Stimulated activated CD4-positive, alpha-beta T cell treated with anti-CD3 and anti-CD28 coated beads, Interleukin-15, amount 100 ng/mL, for 24 hours (primary cell): ENCODE measurements around the gene DGKD.

ENCODE experiments used
- DNase-seq: peaks from one replicate; pipeline ENCODE4 v3.0.0-alpha.2; 2020

The DGKD gene

GRCh38 chr2:233338046-233338445 is 16.2 kb upstream of the DGKD start:
- DNase-seq: no peak

- DNase-seq: no peak
These were observed 15.4 kb upstream of the DGKD start for GRCh38 chr2:233338812-233339368.

- no peak for DNase-seq
These were observed 14.9 kb upstream of the DGKD start for GRCh38 chr2:233339427-233339826.

DNA sequence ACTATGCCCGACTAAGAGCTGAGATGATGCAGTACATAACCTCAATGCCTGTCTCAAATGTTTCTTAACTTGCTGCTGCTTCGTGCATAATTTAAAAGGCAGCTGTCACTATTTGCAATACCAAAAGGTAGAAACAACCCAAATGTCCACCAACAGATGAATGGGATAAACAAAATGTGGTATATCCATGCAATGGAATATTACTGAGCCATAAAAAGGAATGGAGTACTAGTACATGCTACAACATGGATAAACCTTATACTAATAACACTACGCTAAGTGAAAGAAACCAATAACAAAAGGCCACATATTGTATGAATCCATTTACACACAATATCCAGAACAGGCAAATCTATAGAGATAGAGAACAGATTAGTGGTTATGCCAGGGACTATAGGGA is 13.0 kb upstream of the DGKD start:
- no peak for DNase-seq

GRCh38 chr2:233342301-233342700 is 12.0 kb upstream of the DGKD start:
- no peak for DNase-seq

GRCh38 chr2:233343171-233343705 is 11.1 kb upstream of the DGKD start:
- no peak for DNase-seq

DNA sequence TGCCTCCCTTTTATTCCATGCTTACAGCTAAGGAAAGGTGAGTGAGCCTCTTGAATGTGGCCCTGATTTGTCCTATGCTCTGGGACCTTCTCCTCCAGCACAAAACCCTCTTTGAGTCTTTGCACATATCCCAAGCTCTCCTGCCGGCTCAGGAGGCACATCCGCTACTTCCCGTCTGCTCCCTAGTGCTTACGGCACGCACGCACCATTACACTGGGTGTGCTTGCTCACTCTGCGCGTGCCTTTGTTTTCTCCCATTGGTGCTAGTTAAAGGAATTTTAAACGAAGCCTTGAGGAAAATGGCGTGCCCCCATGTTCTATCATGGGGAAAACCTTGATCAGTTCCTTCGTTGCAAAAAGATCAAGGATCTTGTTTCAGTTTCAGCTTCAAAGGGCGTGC is 7.9 kb upstream of the DGKD start:
- DNase-seq: no peak

- no peak for DNase-seq
These were observed 7.4 kb upstream of the DGKD start for GRCh38 chr2:233346930-233347329.

GRCh38 chr2:233349005-233349998 is 5.0 kb upstream of the DGKD start:
- no peak for DNase-seq

DNA sequence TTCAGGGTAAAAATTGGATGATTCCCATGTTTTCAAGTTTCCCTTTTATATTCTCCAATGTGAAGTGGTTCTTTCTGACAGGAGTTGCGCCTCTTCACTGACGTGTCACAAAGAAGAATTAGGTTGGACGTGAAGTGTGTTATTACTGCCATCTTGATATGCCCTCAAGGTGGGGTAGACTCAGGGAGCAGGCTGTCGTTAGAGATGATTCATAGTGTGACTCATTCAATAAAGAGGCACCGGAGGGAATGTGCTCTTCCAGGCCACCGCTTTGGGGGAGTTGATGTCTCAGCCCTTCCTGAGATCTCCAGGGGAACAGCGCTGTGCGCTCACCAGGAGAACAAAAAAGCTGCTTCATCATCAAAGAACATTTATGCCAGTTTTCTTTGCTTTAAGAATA is 3.6 kb upstream of the DGKD start:
- DNase-seq: peak; percentile 48

DNA sequence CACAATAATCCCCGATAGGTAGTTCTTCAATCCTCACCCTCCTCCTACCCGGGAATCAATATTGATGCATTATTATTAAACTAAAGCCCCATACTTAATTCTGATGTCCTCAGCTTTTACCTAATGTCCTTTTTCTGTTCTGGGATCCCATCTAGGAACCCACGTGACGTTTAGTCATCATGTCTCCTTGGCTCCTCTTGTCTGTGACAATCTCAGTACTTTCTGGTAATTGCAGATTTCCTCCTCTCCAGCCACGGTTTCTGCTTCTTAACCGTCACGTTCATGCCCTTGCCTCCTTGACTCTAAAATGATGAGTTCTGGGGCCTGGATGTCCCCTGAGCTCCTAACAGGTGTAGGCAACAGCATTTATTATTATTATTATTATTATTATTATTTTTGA is 2.9 kb upstream of the DGKD start:
- DNase-seq: no peak

GRCh38 chr2:233352141-233352842 is 2.0 kb upstream of the DGKD start:
- DNase-seq: no peak

GRCh38 chr2:233353101-233353768 is 1.1 kb upstream of the DGKD start:
- no peak for DNase-seq

GRCh38 chr2:233354500-233354924 is 218 bp downstream of the DGKD start:
- no peak for DNase-seq

GRCh38 chr2:233354971-233355574 is 779 bp downstream of the DGKD start:
- peak; percentile 35 for DNase-seq

DNA sequence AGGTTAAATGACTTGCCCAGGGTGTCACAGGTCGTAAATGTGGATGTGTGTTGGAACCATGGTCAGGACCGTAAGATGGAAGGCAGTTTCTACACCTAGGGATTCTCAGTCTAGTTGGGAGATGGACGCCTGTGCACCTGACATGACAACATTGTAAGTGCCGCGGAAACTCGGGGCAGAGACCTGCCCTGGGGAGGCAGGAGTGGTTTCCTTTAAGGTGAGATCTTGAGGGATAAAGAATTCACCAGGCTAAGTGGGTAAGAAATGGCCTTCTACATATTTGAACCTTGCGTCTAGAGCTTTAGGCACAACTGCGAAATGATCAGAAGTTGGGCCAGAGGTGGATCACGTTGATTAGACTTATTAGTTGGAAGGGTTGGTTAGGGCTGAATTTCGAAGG is 1.6 kb downstream of the DGKD start:
- no peak for DNase-seq

DNA sequence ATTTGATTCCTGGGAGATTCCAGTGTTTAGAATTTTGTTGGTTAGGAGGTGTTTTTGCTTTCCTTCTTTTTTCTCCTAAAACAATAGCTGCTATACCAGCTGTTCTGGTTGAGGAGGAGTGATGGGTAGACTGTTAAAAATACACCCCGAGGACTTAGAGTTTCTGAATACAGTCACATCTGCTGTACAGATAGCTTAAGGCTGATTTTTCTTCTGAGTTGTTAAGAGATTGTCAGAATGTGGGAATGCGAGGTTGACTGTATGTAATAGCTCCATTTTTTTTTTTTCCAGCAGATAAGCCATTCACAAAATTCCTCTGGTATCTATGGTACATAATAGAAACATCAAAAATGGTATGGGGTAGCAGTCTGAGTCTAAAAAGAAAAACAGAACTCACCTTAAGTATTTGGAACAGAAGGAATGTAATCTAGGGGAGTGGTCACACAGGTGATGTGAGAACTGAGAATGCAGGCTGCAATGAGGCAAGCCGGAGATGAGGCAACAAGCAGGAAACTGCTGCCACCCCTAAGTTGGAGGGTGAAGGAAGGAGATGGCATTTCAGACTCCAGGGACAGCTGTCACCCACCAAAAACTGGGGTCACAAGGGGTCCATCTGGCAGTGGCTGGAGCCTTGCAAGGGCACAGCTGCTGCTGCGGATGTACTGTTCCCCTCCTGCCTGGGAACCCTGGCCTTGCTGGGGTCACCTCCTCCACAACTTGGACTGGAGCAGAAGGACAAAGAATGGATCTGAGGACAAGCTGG is 2.4 kb downstream of the DGKD start:
- no peak for DNase-seq

DNA sequence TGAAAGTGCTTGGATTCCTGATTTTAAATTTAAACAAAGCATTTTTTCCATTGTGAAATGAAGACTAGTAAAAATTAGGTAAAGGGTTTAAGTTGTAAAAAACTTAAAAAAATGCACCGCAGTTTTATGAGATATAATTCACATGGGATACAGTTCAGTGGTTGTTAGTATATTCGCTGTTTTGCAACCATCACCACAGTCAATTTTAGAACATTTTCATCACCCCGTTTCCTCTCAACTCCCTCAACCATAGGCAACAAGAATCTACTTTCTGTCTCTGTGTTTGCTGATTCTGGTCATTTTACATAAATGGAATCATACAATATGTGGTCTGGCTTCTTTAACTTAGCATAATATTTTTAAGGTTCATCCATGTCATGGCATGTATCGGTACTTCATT is 4.0 kb downstream of the DGKD start:
- DNase-seq: no peak

DNA sequence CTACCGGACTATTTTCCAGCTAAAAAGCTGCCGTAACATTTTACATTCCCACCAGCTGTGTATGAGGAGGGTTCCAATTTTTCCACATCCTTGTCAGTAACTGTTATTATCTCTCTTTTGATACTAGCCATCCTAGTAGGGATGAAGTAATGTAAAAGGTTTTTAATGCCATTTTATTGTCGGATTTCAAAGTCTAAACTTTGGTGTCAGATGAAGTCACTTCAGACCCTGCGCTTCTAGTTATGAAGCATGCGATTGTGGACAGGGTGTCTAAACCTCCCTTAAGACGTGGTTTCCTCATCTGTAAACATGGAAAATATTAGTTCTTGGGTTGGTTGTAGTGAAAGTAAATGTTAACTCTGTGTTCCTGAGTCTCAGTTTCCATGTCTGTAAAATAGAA is 4.7 kb downstream of the DGKD start:
- no peak for DNase-seq

DNA sequence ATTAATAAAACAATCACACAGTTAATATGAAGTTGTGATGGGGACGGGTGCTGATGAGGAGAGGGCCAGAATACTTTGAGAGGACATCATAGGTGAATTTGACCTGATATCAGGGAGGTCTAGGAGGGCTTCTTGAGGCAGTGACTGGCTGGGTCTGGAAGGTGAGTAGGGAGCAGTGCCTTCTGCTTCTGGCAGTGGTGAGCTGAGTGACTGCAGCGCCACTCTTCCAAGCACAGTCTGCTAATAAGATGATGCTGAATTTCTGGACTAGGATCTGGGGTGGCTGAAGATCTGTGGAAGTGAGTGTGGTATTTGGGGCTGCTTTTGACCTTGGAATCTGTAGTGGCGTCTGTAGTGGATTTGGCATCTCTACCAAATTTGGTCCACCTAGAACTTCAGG is 5.5 kb downstream of the DGKD start:
- DNase-seq: no peak

DNA sequence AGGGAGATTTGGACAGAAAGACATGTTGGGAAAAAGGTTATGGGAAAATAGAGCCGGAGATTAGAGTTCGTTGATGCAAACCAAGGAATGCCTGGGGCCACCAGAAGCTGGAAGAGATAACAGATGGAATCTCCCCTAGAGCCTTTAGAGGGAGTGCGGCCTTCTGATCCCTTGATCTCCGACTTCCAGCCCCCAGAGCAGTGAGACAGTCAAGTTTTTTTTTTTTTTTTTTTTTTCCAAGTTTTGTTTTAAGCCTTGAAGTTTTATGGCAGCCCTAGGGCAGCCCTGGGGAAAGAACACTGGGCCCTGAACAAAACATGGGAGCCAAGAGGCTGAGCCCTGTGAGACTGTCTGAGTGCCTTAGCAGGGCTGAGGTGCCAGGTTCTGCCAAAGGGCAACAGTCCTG is 6.5 kb downstream of the DGKD start:
- DNase-seq: no peak

DNA sequence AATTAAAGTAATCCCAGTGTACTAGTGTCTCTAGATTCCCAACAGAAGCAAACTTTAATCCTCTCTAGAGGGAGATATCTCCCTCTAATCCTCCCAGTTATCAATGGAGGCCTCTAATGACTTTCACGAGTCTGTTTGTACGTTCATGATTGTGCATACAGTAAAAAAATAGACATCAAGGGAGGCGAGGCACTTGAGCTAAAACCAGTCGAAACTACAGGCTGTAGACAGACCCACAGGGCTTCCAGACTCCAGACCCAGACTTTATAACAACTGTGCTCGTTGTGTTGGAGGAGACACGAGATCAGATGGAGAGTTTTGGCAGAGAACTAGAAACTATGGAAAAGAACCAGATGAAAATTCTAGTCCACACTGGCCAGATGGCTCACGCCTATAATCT is 7.0 kb downstream of the DGKD start:
- DNase-seq: no peak
